Gastroesophageal sphincter (tissue), 4 donors: ENCODE results near the gene CHST15. TPM values are rescaled to one million over a fixed set of nuclear protein-coding genes. Genes with fewer than 3 reads are reported as not detected.

Source experiments
- ATAC-seq: fragments of 150-250 bp; one replicate; pipeline ENCODE4 v1.9.1; 2016; ENCODE audit warnings: mild to moderate bottlenecking, moderate library complexity
- H3K27ac ChIP-seq, 4 donors: fragments of 200-600 bp; sonication (generic) in 3 of 4; 1 replicate in 3 of 4; 2 replicates in 1 of 4; pipeline ENCODE4 v1.5.1; 2016 to 2019
- H3K27me3 ChIP-seq: fragments of 200-600 bp; sonication (generic); one replicate; pipeline ENCODE4 v1.5.1; 2019
- H3K36me3 ChIP-seq, 2 donors: fragments of 200-600 bp; sonication (generic); one replicate each; pipeline ENCODE4 v1.5.1; 2019; ENCODE audit warnings: control low read depth in 1 of 2
- H3K4me1 ChIP-seq, 3 donors: fragments of 200-600 bp; sonication (generic); 1 replicate in 2 of 3; 2 replicates in 1 of 3; pipeline ENCODE4 v1.5.1; 2016 to 2019; ENCODE audit warnings: control low read depth in 2 of 3
- H3K4me3 ChIP-seq, 2 donors: fragments of 200-600 bp; sonication (generic); one replicate each; pipeline ENCODE4 v1.5.1; 2019; ENCODE audit warnings: mild to moderate bottlenecking in 1 of 2, moderate library complexity in 1 of 2
- H3K9me3 ChIP-seq, 3 donors: fragments of 200-600 bp; sonication (generic); one replicate each; pipeline ENCODE4 v1.5.1; 2017 to 2019; ENCODE audit warnings: control low read depth in 2 of 3
- CTCF ChIP-seq, 4 experiments: fragments of 200-600 bp in 2 of 4; fragments of 450-650 bp in 2 of 4; sonication (generic) in 1 of 4; IDR thresholded peaks; one replicate each; pipeline ENCODE4 v1.5.1; 2017 to 2019; ENCODE audit warnings: antibody characterized with exemption in 4 of 4, mild to moderate bottlenecking in 2 of 4, moderate library complexity in 2 of 4
- EP300 ChIP-seq: sonication (generic); formaldehyde crosslinking; IDR thresholded peaks from one replicate; pipeline ENCODE4 v1.6.1; 2017; ENCODE audit warnings: antibody characterized with exemption, mild to moderate bottlenecking
- POLR2A ChIP-seq, 2 donors: fragments of 450-650 bp; IDR thresholded peaks; one replicate each; pipeline ENCODE4 v1.6.1; 2017; ENCODE audit warnings: antibody characterized with exemption in 2 of 2, mild to moderate bottlenecking in 2 of 2, moderate library complexity in 1 of 2
- POLR2AphosphoS5 ChIP-seq: sonication (generic); formaldehyde crosslinking; IDR thresholded peaks from one replicate; pipeline ENCODE4 v1.6.1; 2017; ENCODE audit warnings: antibody characterized with exemption
- WGBS, 2 donors: methylation state at CpG; one replicate each; pipeline ENCODE4 v1.1.5; 2018; ENCODE audit warnings: low coverage in 1 of 2; 5-methylcytosine and 5-hydroxymethylcytosine counted together
- total RNA-seq, 4 donors: library from RNA; depleted of rRNA; stranded (reverse); fragments of >200 nt; gene quantifications; one replicate each; pipeline ENCODE4 v1.1.0, GENCODE V29; 2016

CHST15 gene
- total RNA-seq, 4 donors from 2014 or later = 63.5 to 87.5 (median 74.3) TPM

GRCh38 chr10:124087672-124088634 lies 5.4 kb downstream of the CHST15 start:
- Histone ChIP-seq H3K36me3 (no peaks in the 10 kb centered on the region), H3K27ac (peak overlapping the region in 3 of 4 donors; percentile 96 to 97 (median 97)), H3K4me1 (peaks cover 2 to 92% (median 42%) of the 10 kb centered on the region in 3 donors), H3K27me3 (no peaks in the 10 kb centered on the region), H3K9me3 (no peaks in the 10 kb centered on the region), H3K4me3 (no peak overlapping the region)
- TF ChIP-seq POLR2AphosphoS5 (no peak), EP300 (no peak), POLR2A (IDR thresholded peaks at IDR 0.05) (no peak), CTCF (IDR thresholded peaks at IDR 0.05) (no peak)
- ATAC-seq = no peak
- WGBS, 2 donors = 43 to 44% methylated on average over 17 to 20 of the region's 27 CpGs

- WGBS, 2 donors = 70% methylated on average over 7 of the region's 18 CpGs; no CpG with 5 or more reads in 1 of the 2 donors
- H3K36me3 ChIP-seq = no peaks in the 10 kb centered on the region
Measured at GRCh38 chr10:124086787-124087671, 6.4 kb downstream of the CHST15 start.

GRCh38 chr10:124086097-124086710 lies 7.2 kb downstream of the CHST15 start:
- TF ChIP-seq POLR2AphosphoS5 = no peak
- no peak for TF ChIP-seq CTCF (IDR thresholded peaks at IDR 0.05)
- no peak for TF ChIP-seq EP300
- TF ChIP-seq POLR2A (IDR thresholded peaks at IDR 0.05) = no peak
- Histone ChIP-seq H3K4me3 (no peak overlapping the region), H3K27me3 (no peaks in the 10 kb centered on the region), H3K36me3 (no peaks in the 10 kb centered on the region), H3K4me1 (peaks cover 2 to 93% (median 42%) of the 10 kb centered on the region in 3 donors), H3K27ac (peak overlapping the region in 3 of 4 donors; percentile 96 to 97 (median 97)), H3K9me3 (no peaks in the 10 kb centered on the region)
- no peak for ATAC-seq
- WGBS, 2 donors = 79 to 80% methylated on average over 4 to 6 of the region's 14 CpGs

More at GRCh38 chr10:124086787-124087671, 6.4 kb downstream of the CHST15 start:
- TF ChIP-seq CTCF (IDR thresholded peaks at IDR 0.05) (no peak), POLR2AphosphoS5 (no peak), POLR2A (IDR thresholded peaks at IDR 0.05) (no peak), EP300 (no peak)
- no peaks in the 10 kb centered on the region for H3K27me3 ChIP-seq
- no peak overlapping the region for H3K4me3 ChIP-seq
- no peaks in the 10 kb centered on the region for H3K9me3 ChIP-seq
- peak overlapping the region in 3 of 4 donors; percentile 96 to 97 (median 97) for H3K27ac ChIP-seq
- ATAC-seq = no peak
- H3K4me1 ChIP-seq = peaks cover 2 to 93% (median 42%) of the 10 kb centered on the region in 3 donors

- 57 to 63% methylated on average over 5 of the region's 7 CpGs for WGBS, 2 donors
- no peaks in the 10 kb centered on the region for H3K36me3 ChIP-seq
- peaks cover 2 to 93% (median 37%) of the 10 kb centered on the region in 3 donors for H3K4me1 ChIP-seq
- H3K27ac ChIP-seq = peak overlapping the region in 3 of 4 donors; percentile 96 to 97 (median 97)
- no peak for ATAC-seq
- no peaks in the 10 kb centered on the region for H3K9me3 ChIP-seq
- TF ChIP-seq POLR2A (IDR thresholded peaks at IDR 0.05) (no peak), POLR2AphosphoS5 (no peak), CTCF (IDR thresholded peaks at IDR 0.05) (no peak), EP300 (no peak)
- H3K4me3 ChIP-seq = no peak overlapping the region
- no peaks in the 10 kb centered on the region for H3K27me3 ChIP-seq
Measured at GRCh38 chr10:124085680-124086079, 7.7 kb downstream of the CHST15 start.
